Activated T-helper 1 cell treated with Interleukin-2 at 50 U/mL for 16 hours (primary cell): Measurements from ENCODE around the gene SLC16A12.

Experiments used
- DNase-seq: peaks from one replicate; pipeline ENCODE4 v3.0.0-alpha.2; 2020; ENCODE audit warnings: low read depth

The SLC16A12 gene

DNA sequence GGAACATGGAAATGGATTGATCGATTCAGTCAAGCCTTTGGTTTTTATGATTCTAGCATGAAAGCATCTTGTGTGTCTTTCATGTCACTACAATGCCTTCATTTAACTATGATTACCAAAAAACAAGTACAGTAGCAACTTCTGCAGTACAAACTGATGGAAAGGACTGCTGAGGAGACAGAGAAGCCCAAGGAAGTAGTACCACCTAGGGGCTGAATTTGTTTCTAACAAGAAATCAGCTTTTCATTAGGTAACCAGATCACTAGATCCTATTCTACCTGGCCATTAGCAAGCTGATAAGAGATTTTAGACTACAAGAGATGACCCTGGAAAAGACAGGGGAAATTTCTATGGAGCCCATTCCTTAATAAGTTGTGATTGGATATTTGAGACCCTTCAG, 146.1 kb downstream of the SLC16A12 start:
- DNase-seq = no peak

DNA sequence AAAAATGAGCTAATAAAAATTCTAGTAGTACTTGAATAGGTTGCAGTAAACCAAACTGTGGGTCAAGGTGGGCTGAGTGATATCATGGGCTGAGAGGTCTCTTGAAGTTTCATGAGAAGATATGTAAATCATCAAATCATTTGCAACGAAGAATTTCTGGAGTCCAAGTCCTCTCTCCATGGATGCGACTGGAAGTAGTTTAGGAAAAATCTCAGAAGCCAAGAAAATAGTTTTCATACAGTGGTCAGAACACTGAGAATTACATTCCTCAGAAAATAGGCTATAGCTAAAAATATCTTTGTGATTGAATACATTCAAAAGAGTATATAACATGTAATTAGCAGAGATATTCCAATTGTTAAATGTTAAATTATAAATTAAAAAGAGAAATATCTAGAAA, 146.6 kb downstream of the SLC16A12 start:
- DNase-seq = no peak

DNA sequence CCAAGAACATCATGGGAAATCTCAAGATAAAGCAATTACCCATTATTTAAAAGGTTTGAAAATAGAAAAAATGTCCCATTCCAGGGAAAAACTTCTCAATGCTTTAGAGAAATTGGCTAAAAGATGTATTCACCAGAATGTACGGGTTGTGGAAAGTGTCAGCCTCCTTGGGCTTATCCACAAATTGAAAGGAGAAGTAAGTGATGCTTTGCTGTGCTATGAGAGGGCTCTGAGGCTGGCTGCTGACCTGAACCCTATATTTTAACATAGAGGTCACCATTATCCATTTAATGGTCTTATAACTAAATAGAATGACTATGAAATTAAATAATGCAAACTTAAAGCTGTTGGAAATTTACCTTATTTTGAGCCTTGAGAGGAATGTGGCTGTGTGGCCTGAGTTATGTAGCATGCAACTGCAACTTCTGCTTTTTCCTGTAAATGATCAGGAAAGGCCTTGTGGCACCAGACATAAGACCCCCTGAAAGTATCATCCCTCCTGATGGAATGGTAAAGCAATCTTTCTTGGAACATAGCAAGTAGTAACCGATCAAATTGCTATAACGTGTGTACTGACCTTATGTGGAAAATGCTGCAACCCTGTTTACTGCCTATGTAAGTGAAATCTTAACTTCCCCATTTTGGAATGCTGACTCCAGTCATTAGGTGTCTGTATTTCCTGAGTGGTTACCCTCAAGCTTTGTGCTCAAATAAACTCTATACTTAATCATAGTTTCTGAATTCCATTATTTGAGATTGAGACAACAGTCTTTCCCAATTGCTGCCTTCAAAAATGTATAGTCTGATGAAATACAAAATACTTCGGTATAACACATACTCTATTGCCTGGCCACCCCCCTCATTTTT, 150.7 kb downstream of the SLC16A12 start:
- no peak for DNase-seq

DNA sequence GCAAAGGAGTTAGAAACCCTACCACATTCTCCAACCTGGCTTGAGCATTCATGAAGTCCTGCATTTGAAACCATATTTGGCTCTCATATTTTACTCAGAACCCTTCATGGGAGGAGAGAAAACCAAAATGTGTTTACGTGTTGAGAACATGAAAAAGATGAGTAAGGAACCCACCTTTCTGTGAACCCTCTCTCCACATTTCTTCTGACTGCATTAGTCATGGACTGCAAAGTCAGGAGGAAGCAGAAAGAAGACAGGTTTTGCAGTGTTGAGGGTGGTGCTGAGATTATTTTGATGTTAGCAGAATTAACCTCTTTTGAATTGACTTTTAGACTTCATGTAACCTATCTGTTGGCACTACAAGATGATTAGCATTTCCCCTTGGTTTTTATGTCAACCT, 152.6 kb downstream of the SLC16A12 start:
- DNase-seq = no peak
